ENCODE results near the gene SOX13.

Gene SOX13

GRCh38 chr1:204151552-204152309 lies 78.8 kb downstream of the SOX13 start, which contains the start of gene ETNK2:
Gene ETNK2, minus strand, starts transcription at chr1:204152044. Its CDS starts 192 bp downstream, at chr1:204151852.
- DNase-seq (ENCODE audit: low read depth in 3 of 3, low spot score in 1 of 3), result peak; percentile 7 to 41 (median 35)

DNA sequence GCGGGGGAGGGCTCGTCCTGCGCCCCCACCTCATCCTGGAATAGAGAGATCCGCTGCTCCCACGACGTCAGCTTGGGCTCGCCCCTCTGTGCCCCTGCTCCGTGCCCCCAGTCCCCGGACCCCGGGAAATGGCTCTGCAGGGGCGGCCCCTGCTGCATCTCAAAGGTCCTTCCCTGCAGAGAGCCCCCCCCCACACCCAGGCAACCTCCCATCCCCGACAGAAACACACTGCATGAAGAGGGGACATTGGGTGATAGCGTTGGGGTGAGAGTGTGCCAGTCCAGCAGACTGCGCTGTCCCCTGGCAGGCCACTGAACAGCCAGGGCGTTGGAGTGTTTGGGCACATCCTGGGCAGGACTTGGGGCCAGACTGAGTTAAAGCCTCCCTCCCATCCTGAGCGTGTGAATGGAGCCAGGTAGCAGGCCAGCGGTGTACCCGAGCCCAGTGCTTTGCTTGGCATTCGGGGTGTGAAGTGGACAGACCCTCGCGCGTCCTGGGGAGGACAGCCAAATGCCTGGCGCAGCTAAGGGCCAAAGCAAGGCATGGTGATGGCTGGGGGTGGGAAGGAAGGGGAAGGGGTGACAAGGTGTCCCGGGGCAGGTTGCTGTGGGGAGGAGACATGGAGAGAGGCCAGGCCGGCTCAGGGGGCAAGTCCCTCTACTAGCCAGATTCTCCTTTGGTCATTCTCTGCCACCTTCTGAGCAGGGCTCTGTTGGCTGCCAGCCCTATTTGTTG lies 79.6 kb downstream of the SOX13 start:
- no peak for DNase-seq (ENCODE audit: low read depth in 3 of 3, low spot score in 1 of 3)

DNA sequence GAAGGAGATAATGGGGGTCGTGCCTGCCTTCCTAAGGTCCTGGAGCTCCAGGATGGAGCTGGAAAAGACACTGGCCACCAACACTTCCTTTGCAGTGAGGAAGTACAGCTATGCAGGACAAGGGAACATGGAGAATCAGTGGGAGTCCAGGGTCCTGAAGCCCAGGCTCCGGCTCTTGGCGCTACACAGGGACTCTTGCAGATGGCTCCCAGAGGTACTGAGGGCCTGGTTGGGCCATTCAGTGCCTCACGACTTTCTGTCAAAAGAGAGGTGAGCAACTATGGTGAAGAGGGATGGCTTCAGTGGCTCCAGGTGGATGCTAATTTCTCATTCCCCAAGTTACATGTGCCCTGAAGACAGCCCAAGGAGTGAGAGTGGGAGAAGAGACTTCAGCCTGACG lies 80.8 kb downstream of the SOX13 start:
- no peak for DNase-seq (ENCODE audit: low read depth in 3 of 3, low spot score in 1 of 3)

DNA sequence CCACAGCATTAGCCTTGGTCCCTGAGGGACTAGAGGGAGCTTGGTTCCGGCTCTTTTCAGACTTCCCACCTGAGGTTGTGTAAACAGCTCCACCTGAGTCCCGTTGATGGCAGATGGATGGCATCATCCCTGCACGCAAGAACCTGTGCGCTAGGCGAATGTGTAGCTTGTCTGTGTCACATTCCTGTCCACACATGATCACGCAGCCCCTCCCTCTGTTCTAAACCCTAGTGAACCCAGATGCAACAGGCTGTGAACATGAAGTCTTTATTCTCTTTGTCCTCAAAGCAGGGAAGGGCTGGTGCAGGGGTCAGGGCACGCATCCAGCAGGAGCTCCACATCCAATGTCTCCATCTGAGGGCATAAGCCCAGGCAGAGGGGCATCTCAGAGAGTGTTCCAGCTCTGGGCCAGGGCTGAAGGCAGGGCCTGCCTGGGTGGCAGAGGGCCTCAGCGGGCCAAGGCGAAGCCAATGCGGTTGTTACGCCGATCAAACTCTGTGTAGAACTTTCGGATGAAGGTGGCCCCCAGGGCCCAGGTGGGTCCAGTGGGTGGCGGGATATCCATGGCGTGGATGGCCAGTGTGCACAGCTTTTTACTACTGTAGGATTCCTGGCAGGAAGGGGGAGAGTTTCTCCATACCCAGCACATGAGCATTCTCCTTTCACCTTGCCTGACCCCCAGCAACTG lies 81.8 kb downstream of the SOX13 start:
- DNase-seq (ENCODE audit: low read depth in 3 of 3, low spot score in 1 of 3), result no peak

- no peak for DNase-seq (ENCODE audit: low read depth in 3 of 3, low spot score in 1 of 3)
These were observed 83.0 kb downstream of the SOX13 start for GRCh38 chr1:204155881-204156280.

GRCh38 chr1:204157962-204158361 lies 85.0 kb downstream of the SOX13 start:
- no peak for DNase-seq (ENCODE audit: low read depth in 3 of 3, low spot score in 1 of 3)

GRCh38 chr1:204161609-204162493 lies 88.9 kb downstream of the SOX13 start:
- DNase-seq (ENCODE audit: low read depth in 3 of 3, low spot score in 1 of 3), result no peak

DNA sequence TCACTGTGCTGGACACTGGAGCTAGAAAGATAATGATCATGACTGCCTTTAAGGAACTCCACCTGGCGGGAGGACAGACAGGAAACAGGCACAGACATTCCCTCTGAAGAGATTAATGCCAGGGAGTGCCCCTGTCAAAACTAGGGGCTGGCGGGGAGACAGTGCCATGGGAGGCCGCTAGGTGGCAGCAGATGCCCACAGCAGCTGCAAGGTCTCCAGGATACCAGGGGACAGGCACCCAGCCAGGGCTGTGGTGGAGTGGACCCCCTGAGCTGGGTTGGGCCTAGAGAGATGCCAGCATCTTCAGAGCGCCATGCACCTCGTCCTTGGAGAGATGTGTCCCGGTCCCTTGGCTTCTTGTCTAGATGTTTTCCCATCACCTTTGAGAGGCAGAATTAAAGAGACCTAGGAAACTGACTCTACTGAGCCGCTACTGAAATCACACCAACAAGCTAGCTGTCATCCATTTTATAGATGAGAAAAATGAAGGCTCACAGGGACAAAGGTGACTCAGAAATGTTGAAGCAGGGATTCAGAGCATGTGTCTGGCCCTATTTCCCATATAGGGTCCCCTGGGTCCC lies 89.7 kb downstream of the SOX13 start:
- DNase-seq (ENCODE audit: low read depth in 3 of 3, low spot score in 1 of 3), result peak; percentile 42 to 79 (median 59)

DNA sequence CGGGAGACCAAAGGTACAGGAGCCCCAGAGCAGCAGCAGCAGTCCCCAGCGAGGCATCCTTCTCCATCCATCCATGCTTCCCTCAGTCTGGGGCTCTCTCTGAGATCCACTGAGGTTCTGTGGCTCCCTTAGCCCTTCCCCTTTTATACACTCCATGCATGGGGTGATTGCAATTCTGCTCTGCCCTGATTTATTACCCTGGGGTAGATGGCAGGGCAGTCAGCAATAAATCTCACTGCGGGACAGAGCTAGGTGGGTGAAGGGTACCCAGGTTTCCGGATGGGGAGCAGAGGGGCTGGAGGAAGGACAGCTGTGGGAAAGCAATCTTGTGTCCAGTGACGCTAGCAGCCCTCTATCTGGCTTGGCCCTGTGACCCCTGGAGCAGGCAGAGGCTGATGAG lies 93.3 kb downstream of the SOX13 start, which contains the start of gene REN:
Gene REN, minus strand, starts transcription at position 119 of the 400 bp plus-strand sequence. Its CDS starts 44 bp downstream, at position 75.
- DNase-seq (ENCODE audit: low read depth in 3 of 3, low spot score in 1 of 3), result no peak

DNA sequence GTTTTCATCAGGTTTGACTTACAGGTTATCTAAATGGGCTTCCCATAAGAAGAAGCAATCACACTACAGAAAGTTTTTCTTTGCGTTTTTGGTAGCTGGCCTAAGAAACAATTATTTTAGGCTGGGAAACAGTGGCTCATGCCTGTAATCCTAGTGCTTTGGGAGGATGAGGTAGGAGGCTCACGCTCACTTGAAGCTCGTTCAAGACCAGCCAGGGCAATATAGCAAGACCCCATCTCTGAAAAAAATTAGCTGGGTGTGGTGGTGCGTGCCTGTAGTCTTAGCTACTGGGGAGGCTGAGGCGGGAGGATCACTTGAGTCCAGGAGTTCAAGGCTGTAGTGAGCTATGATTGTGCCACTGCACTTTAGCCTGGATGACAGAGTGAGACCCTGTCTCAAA lies 94.8 kb downstream of the SOX13 start:
- DNase-seq (ENCODE audit: low read depth in 3 of 3, low spot score in 1 of 3), result no peak

DNA sequence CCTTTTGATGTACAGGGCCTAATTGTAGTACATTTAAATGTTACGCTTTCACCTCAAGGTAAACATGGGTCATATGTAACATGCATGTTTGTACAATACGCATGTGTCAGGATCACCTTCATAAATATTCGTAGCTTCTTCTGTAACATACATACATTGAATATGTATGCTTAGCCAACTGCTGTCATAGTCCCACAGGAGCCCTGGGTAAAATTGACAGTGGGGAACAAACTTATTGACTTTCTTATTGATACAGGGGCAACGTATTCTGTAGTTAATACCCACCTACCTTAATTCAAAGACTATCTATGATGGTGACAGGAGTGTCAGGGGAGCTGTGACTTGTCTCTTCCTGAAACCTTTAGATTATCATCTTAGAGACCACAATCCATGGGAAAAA lies 96.9 kb downstream of the SOX13 start:
- DNase-seq (ENCODE audit: low read depth in 3 of 3, low spot score in 1 of 3), result no peak

- DNase-seq (ENCODE audit: low read depth in 3 of 3, low spot score in 1 of 3), result no peak
These were observed 97.7 kb downstream of the SOX13 start for GRCh38 chr1:204170494-204171155.

DNA sequence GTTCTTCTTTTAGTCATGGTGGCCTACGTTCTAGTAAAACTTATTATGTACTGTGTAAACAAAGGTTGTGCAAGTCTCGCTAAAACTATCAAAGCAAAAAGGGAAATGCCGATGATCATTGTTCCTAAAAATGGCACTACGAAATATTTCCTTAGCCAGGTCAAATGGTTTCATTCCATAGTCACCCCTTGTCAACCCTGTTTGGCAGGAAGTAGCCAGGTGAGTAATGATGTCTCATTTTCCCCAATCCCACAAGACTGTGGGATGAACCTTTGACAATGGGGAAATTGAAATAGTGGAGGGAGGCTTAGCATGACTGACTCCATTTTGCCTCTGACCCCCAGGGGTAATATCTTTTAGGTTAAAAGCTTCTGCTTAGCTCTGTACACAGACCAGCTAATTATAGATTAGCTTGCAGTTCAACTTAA lies 98.8 kb downstream of the SOX13 start:
- DNase-seq (ENCODE audit: low read depth in 3 of 3, low spot score in 1 of 3), result no peak

DNA sequence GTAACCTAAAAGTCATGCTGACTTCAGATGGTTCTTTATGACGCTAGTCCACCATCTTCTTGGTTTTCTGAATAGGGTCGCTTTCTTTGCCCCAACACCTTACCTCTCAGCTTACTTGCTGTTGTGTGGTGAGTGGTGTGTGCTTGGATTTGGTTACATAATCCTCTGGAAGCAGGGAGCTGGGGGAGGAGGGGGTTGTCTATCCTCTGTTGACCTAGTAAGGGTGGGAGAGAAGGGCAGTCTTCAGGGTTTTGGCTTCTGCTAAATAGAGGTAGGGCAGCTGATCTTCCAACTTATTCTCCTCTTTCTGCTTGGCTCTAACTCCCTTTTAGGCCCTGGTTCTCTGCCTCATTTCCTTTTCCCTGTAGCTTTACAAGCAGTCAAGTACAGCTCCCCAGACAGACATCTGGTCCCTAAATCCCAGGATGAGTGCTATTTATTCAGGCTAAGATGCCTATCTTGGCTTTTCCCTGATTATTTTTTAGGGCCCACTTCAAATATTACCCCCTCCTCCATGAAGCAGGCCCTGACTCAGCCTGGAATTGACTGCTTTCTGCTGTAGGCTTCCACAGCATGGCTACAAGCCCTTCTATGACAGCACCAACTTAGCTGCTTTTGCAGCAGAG lies 99.6 kb downstream of the SOX13 start:
- no peak for DNase-seq (ENCODE audit: low read depth in 3 of 3, low spot score in 1 of 3)

GRCh38 chr1:204174958-204175357 lies 102.0 kb downstream of the SOX13 start:
- DNase-seq (ENCODE audit: low read depth in 3 of 3, low spot score in 1 of 3), result no peak

GRCh38 chr1:204176049-204176448 lies 103.1 kb downstream of the SOX13 start:
- DNase-seq (ENCODE audit: low read depth in 3 of 3, low spot score in 1 of 3), result no peak

GRCh38 chr1:204177133-204177532 lies 104.2 kb downstream of the SOX13 start:
- no peak for DNase-seq (ENCODE audit: low read depth in 3 of 3, low spot score in 1 of 3)
